ENCODE results near the gene SLC9A1. TPM values are rescaled to one million over a fixed set of nuclear protein-coding genes. Genes with fewer than 3 reads are reported as not detected.
A peak's percentile ranks its signal among the peaks of the same experiment; 100 is the strongest.

The SLC9A1 gene
- total and polyA plus RNA-seq, 2 donors (not counting 1 experiment from before 2014, with no cell fraction given), result 7.3 to 22.5 TPM

DNA sequence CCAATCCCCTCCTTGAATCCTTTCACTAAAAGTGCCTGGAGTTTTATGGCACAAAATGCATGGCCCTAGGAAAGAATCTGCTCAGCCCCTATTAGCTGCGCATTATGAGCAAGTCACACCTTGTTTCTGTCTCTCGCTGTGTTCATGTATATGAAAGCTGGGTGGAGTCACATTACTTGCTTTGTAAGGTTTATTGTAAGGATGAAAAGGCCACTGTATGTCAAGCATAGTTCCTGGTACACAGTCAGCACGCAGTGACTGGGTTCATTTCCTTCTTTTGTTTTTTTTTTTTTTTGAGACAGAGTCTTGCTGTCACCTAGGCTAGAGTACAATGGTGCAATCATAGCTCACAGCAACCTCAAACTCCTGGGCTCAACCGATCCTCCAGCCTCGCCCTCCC, 6.7 kb upstream of the SLC9A1 start:
- ATAC-seq (ENCODE audit: low read depth) (peak; percentile 94), DNase-seq (peak; percentile 85)
- H3K27me3 Mint-ChIP-seq, result no peaks in the 10 kb centered on the region
- Histone ChIP-seq H3K4me1 (ENCODE audit: control insufficient read depth in 2 of 2, insufficient read depth in 2 of 2, low read length in 2 of 2) (peaks cover 14 to 32% of the 10 kb centered on the region in 2 donors), H3K9me3 (ENCODE audit: control extremely low read depth in 1 of 3, control insufficient read depth in 2 of 3, insufficient read depth in 1 of 3, low read length in 2 of 3) (no peaks in the 10 kb centered on the region), H4K20me1 (ENCODE audit: control insufficient read depth, insufficient read depth, low read length, poor library complexity, severe bottlenecking) (no peaks in the 10 kb centered on the region), H2AFZ (ENCODE audit: insufficient read depth, low read depth, low read length, poor library complexity, severe bottlenecking) (peak overlapping the region; percentile 41), H3K9ac (ENCODE audit: low read length) (peak overlapping the region; percentile 21), H3K27ac (ENCODE audit: low read length in 2 of 2) (peak overlapping the region; percentile 43 to 55), H3K27me3 (replicated peaks in 1 of 4; ENCODE audit: control extremely low read depth in 1 of 4, control insufficient read depth in 3 of 4, insufficient read depth in 4 of 4, low read length in 3 of 4) (no peaks in the 10 kb centered on the region), H3K79me2 (ENCODE audit: control insufficient read depth, insufficient read depth, low read length) (no peaks in the 10 kb centered on the region), H3K4me2 (replicated peaks; ENCODE audit: low read depth, low read length, poor library complexity, severe bottlenecking) (peak overlapping the region; percentile 60), H3K4me3 (ENCODE audit: control extremely low read depth in 1 of 5, extremely low read depth in 1 of 5, insufficient read depth in 1 of 5, low read depth in 2 of 5, low read length in 4 of 5) (peak overlapping the region in 2 of 5 experiments; percentile 5 to 15), H3K36me3 (replicated peaks in 1 of 2; ENCODE audit: control extremely low read depth in 1 of 2, control insufficient read depth in 1 of 2, extremely low read depth in 1 of 2, insufficient read depth in 2 of 2, low read length in 1 of 2) (no peaks in the 10 kb centered on the region)
- ChIA-PET CTCF (interaction anchor here (0.7 to 1.7 kb wide), 6 partner anchors 13 to 395 kb away, joined by 3 to 7 read pairs (median 4); no protein-coding TSS in a partner anchor), POLR2A (interaction anchor here (0.7 to 1.3 kb wide), 7 partner anchors 25 to 524 kb away, joined by 3 to 6 read pairs (median 3); no protein-coding TSS in a partner anchor)
- intact Hi-C loops (cut with micrococcal nuclease), result no loop called here
- peak overlapping the region; percentile 61 for H3K4me3 Mint-ChIP-seq
- 6% methylated on average over 3 of the region's 5 CpGs for WGBS (ENCODE audit: insufficient coverage)
- H3K27ac Mint-ChIP-seq, result peak overlapping the region; percentile 92
- H3K9me3 Mint-ChIP-seq (ENCODE audit: insufficient read depth), result no peaks in the 10 kb centered on the region
- peaks cover 21% of the 10 kb centered on the region for H3K4me1 Mint-ChIP-seq
- no peak for TF ChIP-seq EZH2 (IDR thresholded peaks at IDR 0.05; ENCODE audit: borderline replicate concordance, insufficient read depth, low read depth, low read length, poor library complexity, severe bottlenecking)
- TF ChIP-seq, protein P1, sequence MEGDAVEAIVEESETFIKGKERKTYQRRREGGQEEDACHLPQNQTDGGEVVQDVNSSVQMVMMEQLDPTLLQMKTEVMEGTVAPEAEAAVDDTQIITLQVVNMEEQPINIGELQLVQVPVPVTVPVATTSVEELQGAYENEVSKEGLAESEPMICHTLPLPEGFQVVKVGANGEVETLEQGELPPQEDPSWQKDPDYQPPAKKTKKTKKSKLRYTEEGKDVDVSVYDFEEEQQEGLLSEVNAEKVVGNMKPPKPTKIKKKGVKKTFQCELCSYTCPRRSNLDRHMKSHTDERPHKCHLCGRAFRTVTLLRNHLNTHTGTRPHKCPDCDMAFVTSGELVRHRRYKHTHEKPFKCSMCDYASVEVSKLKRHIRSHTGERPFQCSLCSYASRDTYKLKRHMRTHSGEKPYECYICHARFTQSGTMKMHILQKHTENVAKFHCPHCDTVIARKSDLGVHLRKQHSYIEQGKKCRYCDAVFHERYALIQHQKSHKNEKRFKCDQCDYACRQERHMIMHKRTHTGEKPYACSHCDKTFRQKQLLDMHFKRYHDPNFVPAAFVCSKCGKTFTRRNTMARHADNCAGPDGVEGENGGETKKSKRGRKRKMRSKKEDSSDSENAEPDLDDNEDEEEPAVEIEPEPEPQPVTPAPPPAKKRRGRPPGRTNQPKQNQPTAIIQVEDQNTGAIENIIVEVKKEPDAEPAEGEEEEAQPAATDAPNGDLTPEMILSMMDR (IDR thresholded peaks at IDR 0.05), result no peak

DNA sequence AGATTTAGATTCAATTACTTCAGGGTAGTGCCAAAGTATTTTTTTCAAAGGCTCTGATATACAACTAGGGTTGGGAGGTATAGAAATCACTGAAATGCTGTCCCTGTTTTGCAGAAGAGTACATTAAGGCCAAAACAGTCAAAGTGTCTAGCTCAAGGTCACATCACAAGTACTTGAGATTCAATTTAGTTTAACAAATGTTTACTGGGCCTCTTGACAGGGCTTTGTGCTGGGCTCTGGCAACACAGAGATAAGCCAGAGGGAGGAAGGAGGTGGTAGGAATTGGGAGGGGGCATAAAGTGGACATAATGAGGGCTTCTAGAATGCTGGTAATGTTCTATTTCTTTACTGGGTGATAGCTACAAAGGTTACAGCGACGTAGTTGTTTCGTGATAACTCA, 2.3 kb upstream of the SLC9A1 start:
- H3K27me3 ChIP-seq (replicated peaks in 1 of 4; ENCODE audit: control extremely low read depth in 1 of 4, control insufficient read depth in 3 of 4, insufficient read depth in 4 of 4, low read length in 3 of 4), result no peaks in the 10 kb centered on the region
- H3K4me1 Mint-ChIP-seq, result peaks cover 47% of the 10 kb centered on the region
- H3K9ac ChIP-seq (ENCODE audit: low read length), result no peak overlapping the region
- no peak overlapping the region for H3K4me2 ChIP-seq (replicated peaks; ENCODE audit: low read depth, low read length, poor library complexity, severe bottlenecking)
- H3K36me3 ChIP-seq (replicated peaks in 1 of 2; ENCODE audit: control extremely low read depth in 1 of 2, control insufficient read depth in 1 of 2, extremely low read depth in 1 of 2, insufficient read depth in 2 of 2, low read length in 1 of 2), result no peaks in the 10 kb centered on the region
- no peaks in the 10 kb centered on the region for H3K27me3 Mint-ChIP-seq
- H3K4me3 ChIP-seq (ENCODE audit: control extremely low read depth in 1 of 5, extremely low read depth in 1 of 5, insufficient read depth in 1 of 5, low read depth in 2 of 5, low read length in 4 of 5), result no peak overlapping the region
- ATAC-seq (ENCODE audit: low read depth) (no peak), DNase-seq (no peak)
- no peak overlapping the region for H2AFZ ChIP-seq (ENCODE audit: insufficient read depth, low read depth, low read length, poor library complexity, severe bottlenecking)
- peak overlapping the region; percentile 32 for H3K27ac Mint-ChIP-seq
- H4K20me1 ChIP-seq (ENCODE audit: control insufficient read depth, insufficient read depth, low read length, poor library complexity, severe bottlenecking), result no peaks in the 10 kb centered on the region
- H3K4me3 Mint-ChIP-seq, result no peak overlapping the region
- no CpG with 5 or more reads among the region's 3 CpGs for whole genome bisulfite sequencing (ENCODE audit: insufficient coverage)
- peaks cover 30% of the 10 kb centered on the region for H3K79me2 ChIP-seq (ENCODE audit: control insufficient read depth, insufficient read depth, low read length)
- H3K4me1 ChIP-seq (ENCODE audit: control insufficient read depth in 2 of 2, insufficient read depth in 2 of 2, low read length in 2 of 2), result peaks cover 37 to 60% of the 10 kb centered on the region in 2 donors
- H3K9me3 ChIP-seq (ENCODE audit: control extremely low read depth in 1 of 3, control insufficient read depth in 2 of 3, insufficient read depth in 1 of 3, low read length in 2 of 3), result no peaks in the 10 kb centered on the region
- no peak overlapping the region for H3K27ac ChIP-seq (ENCODE audit: low read length in 2 of 2)
- POLR2A ChIA-PET, result interaction anchor here (0.6 to 1.2 kb wide), 4 partner anchors 12 to 714 kb away, joined by 3 to 4 read pairs (median 4); no protein-coding TSS in a partner anchor
- no peaks in the 10 kb centered on the region for H3K9me3 Mint-ChIP-seq (ENCODE audit: insufficient read depth)
- TF ChIP-seq, protein P1 (IDR thresholded peaks at IDR 0.05), result no peak
- no peak for TF ChIP-seq EZH2 (IDR thresholded peaks at IDR 0.05; ENCODE audit: borderline replicate concordance, insufficient read depth, low read depth, low read length, poor library complexity, severe bottlenecking)
- CTCF ChIA-PET, result no interaction called here
- intact Hi-C loops (cut with micrococcal nuclease), result no loop called here
